ACC112 (cell line): ENCODE results near the gene ARPIN.
"Not testable (repeated sequence)": the region's sequence is repeated elsewhere in the genome, so short reads cannot be mapped to it uniquely, and the experiment has no call there.

ENCODE experiments used
- H2AFZ ChIP-seq: fragments of 200-600 bp; sonication (generic); one replicate; pipeline ENCODE4 v1.6.0; 2017; ENCODE audit warnings: antibody characterized with exemption, low read length; ENCODE audit not compliant: unreplicated experiment
- H3K27ac ChIP-seq: fragments of 200-600 bp; sonication (generic); 2 replicates; pipeline ENCODE4 v1.5.1; 2014; ENCODE audit warnings: low read depth, mild to moderate bottlenecking, antibody characterized with exemption, low read length, moderate library complexity
- H3K27me3 ChIP-seq: fragments of 200-600 bp; sonication (generic); 2 replicates; pipeline ENCODE4 v1.6.1; 2014; ENCODE audit warnings: mild to moderate bottlenecking, antibody characterized with exemption, low read length, moderate library complexity, mixed read lengths; ENCODE audit not compliant: insufficient read depth
- H3K36me3 ChIP-seq: fragments of 200-600 bp; sonication (generic); 2 replicates; pipeline ENCODE4 v1.6.1; 2016; ENCODE audit warnings: mild to moderate bottlenecking, antibody characterized with exemption, low read length, moderate library complexity, mixed read lengths; ENCODE audit not compliant: insufficient read depth
- H3K4me1 ChIP-seq: fragments of 200-600 bp; sonication (generic); one replicate; pipeline ENCODE4 v1.6.1; 2016; ENCODE audit warnings: low read length, mixed read lengths; ENCODE audit not compliant: insufficient read depth, unreplicated experiment, control insufficient read depth
- H3K4me3 ChIP-seq: fragments of 200-600 bp; sonication (generic); 2 replicates; pipeline ENCODE4 v1.5.1; 2014; ENCODE audit warnings: mild to moderate bottlenecking, low read depth, low read length
- H3K79me2 ChIP-seq: fragments of 200-600 bp; sonication (generic); one replicate; pipeline ENCODE4 v1.6.0; 2016; ENCODE audit warnings: low read length; ENCODE audit not compliant: control insufficient read depth, unreplicated experiment, insufficient read depth

Gene ARPIN

GRCh38 chr15:89877083-89877425 is 35.7 kb downstream of the ARPIN start:
- H3K27ac ChIP-seq, result no peak overlapping the region
- no peaks in the 10 kb centered on the region for H3K4me1 ChIP-seq
- no peaks in the 10 kb centered on the region for H3K27me3 ChIP-seq
- H3K4me3 ChIP-seq, result no peak overlapping the region
- no peaks in the 10 kb centered on the region for H3K36me3 ChIP-seq
- H2AFZ ChIP-seq, result no peak overlapping the region
- H3K79me2 ChIP-seq, result no peaks in the 10 kb centered on the region

- Histone ChIP-seq H2AFZ (no peak overlapping the region), H3K27ac (no peak overlapping the region), H3K4me1 (no peaks in the 10 kb centered on the region), H3K27me3 (no peaks in the 10 kb centered on the region), H3K79me2 (no peaks in the 10 kb centered on the region), H3K36me3 (no peaks in the 10 kb centered on the region), H3K4me3 (no peak overlapping the region)
Measured at GRCh38 chr15:89876396-89877082, 36.2 kb downstream of the ARPIN start.

DNA sequence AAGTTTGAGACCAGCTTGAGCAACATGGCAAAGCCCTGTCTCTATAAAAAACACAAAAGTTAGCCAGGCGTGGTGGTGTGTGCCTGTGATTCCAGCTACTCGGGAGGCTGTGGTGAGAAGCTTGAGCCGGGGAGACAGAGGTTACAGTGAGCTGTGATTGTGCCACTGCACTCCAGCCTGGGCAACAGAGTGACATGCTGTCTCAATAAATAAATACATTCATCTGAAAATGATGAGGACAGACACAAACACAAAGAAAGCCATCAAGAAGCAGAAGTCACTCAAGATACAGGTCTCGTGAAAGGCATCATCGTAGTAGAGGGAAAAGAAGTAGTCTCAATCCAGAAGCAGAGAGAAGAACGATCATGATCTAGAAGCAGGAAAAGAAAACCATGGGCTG is 37.0 kb downstream of the ARPIN start:
- Histone ChIP-seq H3K4me3 (no peak overlapping the region), H2AFZ (no peak overlapping the region), H3K27me3 (no peaks in the 10 kb centered on the region), H3K36me3 (0 out of 2 replicates have a peak, but pooled peaks cover under 1% of the 10 kb centered on the region), H3K4me1 (no peaks in the 10 kb centered on the region), H3K79me2 (no peaks in the 10 kb centered on the region), H3K27ac (no peak overlapping the region)

GRCh38 chr15:89874926-89875564 is 37.7 kb downstream of the ARPIN start:
- Histone ChIP-seq H3K27me3 (no peaks in the 10 kb centered on the region), H3K27ac (no peak overlapping the region), H3K4me3 (no peak overlapping the region), H3K79me2 (no peaks in the 10 kb centered on the region), H2AFZ (no peak overlapping the region), H3K4me1 (no peaks in the 10 kb centered on the region), H3K36me3 (peaks cover 8% of the 10 kb centered on the region; the same call in 1 of the 2 replicates)

DNA sequence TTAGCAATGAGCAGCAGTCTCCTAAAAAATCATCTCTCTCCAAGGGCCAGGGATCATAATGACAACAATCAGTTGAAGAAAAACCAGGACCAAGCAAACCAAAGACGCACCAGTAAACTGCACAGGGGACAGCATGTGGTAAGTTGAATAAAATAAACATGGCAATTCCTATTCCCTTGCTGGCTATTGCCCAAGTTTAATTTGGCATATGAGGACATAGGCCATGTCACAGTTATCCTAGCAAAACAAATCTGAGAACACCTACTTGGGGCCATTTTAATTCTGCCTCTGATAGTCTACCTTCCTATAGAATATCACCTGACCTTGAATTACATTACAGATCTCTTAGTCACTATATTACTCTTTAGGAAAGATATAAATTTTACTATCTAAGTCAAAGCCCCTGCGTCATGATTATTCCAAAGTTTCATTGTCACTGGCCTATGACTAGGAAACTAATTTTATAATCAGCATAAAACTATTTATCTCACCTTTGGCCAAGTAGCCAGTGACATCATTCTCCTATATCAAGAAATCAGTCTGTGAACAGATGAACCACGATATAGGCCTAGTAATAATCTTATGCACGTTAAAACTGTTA is 42.0 kb downstream of the ARPIN start:
- Histone ChIP-seq H3K27ac (no peak overlapping the region), H3K4me1 (no peaks in the 10 kb centered on the region), H3K27me3 (no peaks in the 10 kb centered on the region), H3K79me2 (no peaks in the 10 kb centered on the region), H3K4me3 (no peak overlapping the region), H2AFZ (no peak overlapping the region), H3K36me3 (peaks cover 8% of the 10 kb centered on the region; the same call in 1 of the 2 replicates)

- H3K79me2 ChIP-seq, result no peaks in the 10 kb centered on the region
- H3K4me3 ChIP-seq, result no peak overlapping the region
- H3K27me3 ChIP-seq, result no peaks in the 10 kb centered on the region
- H3K4me1 ChIP-seq, result no peaks in the 10 kb centered on the region
- H2AFZ ChIP-seq, result no peak overlapping the region
- peaks cover 15% of the 10 kb centered on the region; the same call in 1 of the 2 replicates for H3K36me3 ChIP-seq
- no peak overlapping the region for H3K27ac ChIP-seq
Measured at GRCh38 chr15:89870006-89870405, 42.7 kb downstream of the ARPIN start.

- not testable (repeated sequence) for H3K4me3 ChIP-seq, H3K79me2 ChIP-seq, H2AFZ ChIP-seq, H3K27me3 ChIP-seq, H3K27ac ChIP-seq, H3K4me1 ChIP-seq
- peaks cover 15% of the 10 kb centered on the region; the same call in 1 of the 2 replicates for H3K36me3 ChIP-seq
Measured at GRCh38 chr15:89869490-89869889, 43.3 kb downstream of the ARPIN start.

DNA sequence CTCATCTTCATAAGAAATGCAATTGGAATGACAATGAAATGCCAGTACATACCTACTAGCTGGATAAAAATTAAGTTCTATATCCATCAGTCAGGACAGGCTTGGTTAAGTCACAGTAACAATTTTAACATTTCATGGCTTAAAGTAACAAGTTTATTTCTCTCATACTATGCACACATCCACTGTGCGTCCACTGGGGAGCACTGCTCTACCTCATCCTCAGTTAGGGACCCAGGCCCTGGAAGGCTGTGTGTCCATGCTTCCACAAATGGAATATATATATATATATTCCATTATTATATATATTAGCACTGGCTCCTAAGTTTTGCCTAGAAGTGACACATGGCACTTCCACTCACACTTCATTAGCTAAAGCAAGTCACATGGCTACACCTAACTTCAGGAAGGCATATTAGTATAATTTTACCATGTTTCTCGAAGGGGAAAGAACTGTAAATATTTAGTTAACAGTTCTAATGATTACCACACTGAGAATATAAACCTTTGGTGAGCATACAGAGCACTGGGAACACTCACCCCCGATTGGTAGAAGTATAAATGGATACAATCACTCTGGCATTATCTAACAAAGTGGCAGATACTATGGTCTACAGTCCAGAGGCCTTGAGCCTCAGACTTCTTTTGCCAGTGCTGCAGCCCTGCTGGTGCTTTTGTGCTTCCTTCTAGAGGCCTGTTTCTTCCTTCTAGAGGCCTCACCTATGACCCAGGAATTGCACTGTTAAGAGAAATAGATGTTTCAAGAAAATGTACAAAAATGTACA is 47.6 kb downstream of the ARPIN start:
- no peaks in the 10 kb centered on the region for H3K4me1 ChIP-seq
- no peak overlapping the region for H2AFZ ChIP-seq
- H3K4me3 ChIP-seq, result no peak overlapping the region
- peaks cover 24% of the 10 kb centered on the region; the same call in 1 of the 2 replicates for H3K36me3 ChIP-seq
- no peak overlapping the region for H3K27ac ChIP-seq
- H3K27me3 ChIP-seq, result no peaks in the 10 kb centered on the region
- H3K79me2 ChIP-seq, result no peaks in the 10 kb centered on the region

GRCh38 chr15:89863918-89864317 is 48.8 kb downstream of the ARPIN start:
- Histone ChIP-seq H3K4me3 (no peak overlapping the region), H3K36me3 (peaks cover 25% of the 10 kb centered on the region; the same call in 1 of the 2 replicates), H3K27me3 (no peaks in the 10 kb centered on the region), H3K4me1 (no peaks in the 10 kb centered on the region), H3K79me2 (no peaks in the 10 kb centered on the region), H2AFZ (no peak overlapping the region), H3K27ac (no peak overlapping the region)

DNA sequence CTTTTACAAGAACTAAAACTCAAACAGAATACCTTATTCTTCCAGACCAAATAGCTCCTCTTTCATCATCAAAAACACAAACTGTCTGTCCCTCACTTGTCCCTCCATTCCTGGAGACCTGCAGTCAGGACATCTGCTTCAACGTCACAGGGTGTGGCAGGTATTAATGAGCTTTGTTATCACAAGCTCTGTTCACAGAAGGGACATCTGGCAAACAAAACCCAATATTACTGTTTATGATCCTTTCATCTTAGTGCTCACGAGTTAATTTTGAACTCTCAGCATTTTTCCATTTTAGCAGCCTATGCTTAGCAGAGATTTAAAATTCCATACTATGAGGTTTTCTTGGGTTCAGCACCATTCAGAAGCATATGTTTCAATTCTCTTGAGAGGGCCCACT is 51.9 kb downstream of the ARPIN start:
- Histone ChIP-seq H3K27me3 (no peaks in the 10 kb centered on the region), H3K4me1 (no peaks in the 10 kb centered on the region), H3K4me3 (no peak overlapping the region), H3K36me3 (peaks cover 28% of the 10 kb centered on the region; the same call in 1 of the 2 replicates), H3K79me2 (no peaks in the 10 kb centered on the region), H3K27ac (no peak overlapping the region), H2AFZ (no peak overlapping the region)
